Measurements from ENCODE around the gene MAN2A1. TPM values are rescaled to one million over a fixed set of nuclear protein-coding genes. Genes with fewer than 3 reads are reported as not detected.

The MAN2A1 gene
- total and polyA plus RNA-seq, 2 donors = 22.2 to 66.4 TPM

- no peaks in the 10 kb centered on the region for H3K9me3 ChIP-seq (ENCODE audit: control insufficient read depth in 2 of 2, insufficient read depth in 1 of 2, low read length in 1 of 2)
- peaks cover 5 to 19% of the 10 kb centered on the region in 2 donors for H3K36me3 ChIP-seq (ENCODE audit: control insufficient read depth in 2 of 2, insufficient read depth in 2 of 2, low read length in 1 of 2)
- H3K27ac ChIP-seq (ENCODE audit: low read depth in 1 of 2, low read length in 1 of 2) = no peak overlapping the region
- peaks cover 3 to 4% of the 10 kb centered on the region in 2 donors for H3K4me1 ChIP-seq (ENCODE audit: control insufficient read depth in 2 of 2, insufficient read depth in 2 of 2, low read length in 2 of 2)
- WGBS = 99% methylated on average over 1 of the region's 1 CpG
- H3K4me3 ChIP-seq (ENCODE audit: low read length in 2 of 2) = no peak overlapping the region
- DNase-seq (ENCODE audit: low read depth in 6 of 9, low spot score in 9 of 9) = no peak
- no peaks in the 10 kb centered on the region for H3K27me3 ChIP-seq (ENCODE audit: control insufficient read depth in 2 of 2, insufficient read depth in 1 of 2, low read length in 1 of 2)
These were observed 16.4 kb downstream of the MAN2A1 start for GRCh38 chr5:109706095-109706494.

DNA sequence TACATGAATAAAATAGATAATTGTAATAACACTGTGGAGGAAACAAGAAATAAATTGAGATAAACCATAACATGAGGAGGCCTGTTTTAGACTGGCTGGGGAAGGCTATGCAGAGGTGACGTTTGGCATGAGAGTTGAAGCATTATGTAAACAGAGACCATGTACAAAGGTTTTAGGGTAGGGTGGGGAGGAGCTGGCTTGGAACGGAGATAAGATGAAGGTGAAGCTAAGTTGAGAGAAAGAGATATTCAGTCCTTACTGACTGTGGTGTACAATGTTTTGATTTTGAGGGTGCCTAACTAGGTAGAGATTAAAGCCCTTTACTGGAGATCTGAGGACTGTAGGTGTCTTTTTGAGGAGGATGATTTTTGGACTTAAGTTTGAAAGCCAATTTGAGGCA lies 17.8 kb downstream of the MAN2A1 start:
- Histone ChIP-seq H3K36me3 (ENCODE audit: control insufficient read depth in 2 of 2, insufficient read depth in 2 of 2, low read length in 1 of 2) (peaks cover 5 to 19% of the 10 kb centered on the region in 2 donors), H3K27ac (ENCODE audit: low read depth in 1 of 2, low read length in 1 of 2) (no peak overlapping the region), H3K27me3 (ENCODE audit: control insufficient read depth in 2 of 2, insufficient read depth in 1 of 2, low read length in 1 of 2) (no peaks in the 10 kb centered on the region), H3K4me3 (ENCODE audit: low read length in 2 of 2) (no peak overlapping the region), H3K4me1 (ENCODE audit: control insufficient read depth in 2 of 2, insufficient read depth in 2 of 2, low read length in 2 of 2) (peaks cover 5 to 10% of the 10 kb centered on the region in 2 donors), H3K9me3 (ENCODE audit: control insufficient read depth in 2 of 2, insufficient read depth in 1 of 2, low read length in 1 of 2) (no peaks in the 10 kb centered on the region)
- no peak for DNase-seq (ENCODE audit: low read depth in 6 of 9, low spot score in 9 of 9)
- WGBS = 86% methylated on average over 2 of the region's 2 CpGs

DNA sequence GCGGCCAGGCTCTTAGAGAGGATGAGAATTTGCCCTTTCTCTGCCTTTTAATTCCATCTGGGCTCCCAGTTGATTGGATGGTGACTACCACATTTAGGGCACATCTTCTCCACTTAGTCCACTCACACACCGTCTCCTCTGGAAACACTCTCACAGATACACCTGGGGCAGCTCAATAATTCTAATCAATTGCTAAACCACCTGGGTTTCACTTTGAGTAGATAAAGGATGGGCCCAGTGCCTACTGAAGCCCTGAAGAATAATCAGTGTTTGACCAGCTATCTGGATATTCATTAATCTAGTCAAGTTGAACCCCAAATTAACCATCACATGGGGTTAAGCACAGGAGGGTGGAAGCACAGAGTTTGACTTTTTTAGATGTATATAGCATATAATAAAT lies 19.1 kb downstream of the MAN2A1 start:
- no peak for DNase-seq (ENCODE audit: low read depth in 6 of 9, low spot score in 9 of 9)
- no peak overlapping the region for H3K4me3 ChIP-seq (ENCODE audit: low read length in 2 of 2)
- H3K9me3 ChIP-seq (ENCODE audit: control insufficient read depth in 2 of 2, insufficient read depth in 1 of 2, low read length in 1 of 2) = no peaks in the 10 kb centered on the region
- no peaks in the 10 kb centered on the region for H3K27me3 ChIP-seq (ENCODE audit: control insufficient read depth in 2 of 2, insufficient read depth in 1 of 2, low read length in 1 of 2)
- H3K36me3 ChIP-seq (ENCODE audit: control insufficient read depth in 2 of 2, insufficient read depth in 2 of 2, low read length in 1 of 2) = peaks cover 5 to 19% of the 10 kb centered on the region in 2 donors
- H3K4me1 ChIP-seq (ENCODE audit: control insufficient read depth in 2 of 2, insufficient read depth in 2 of 2, low read length in 2 of 2) = peaks cover 5 to 8% of the 10 kb centered on the region in 2 donors
- 95% methylated on average over 2 of the region's 2 CpGs for WGBS
- H3K27ac ChIP-seq (ENCODE audit: low read depth in 1 of 2, low read length in 1 of 2) = no peak overlapping the region

- DNase-seq (ENCODE audit: low read depth in 6 of 9, low spot score in 9 of 9) = no peak
- peaks cover 5 to 6% of the 10 kb centered on the region in 2 donors for H3K4me1 ChIP-seq (ENCODE audit: control insufficient read depth in 2 of 2, insufficient read depth in 2 of 2, low read length in 2 of 2)
- H3K4me3 ChIP-seq (ENCODE audit: low read length in 2 of 2) = no peak overlapping the region
- 97% methylated on average over 5 of the region's 5 CpGs for WGBS
- H3K27ac ChIP-seq (ENCODE audit: low read depth in 1 of 2, low read length in 1 of 2) = no peak overlapping the region
- H3K27me3 ChIP-seq (ENCODE audit: control insufficient read depth in 2 of 2, insufficient read depth in 1 of 2, low read length in 1 of 2) = no peaks in the 10 kb centered on the region
- H3K36me3 ChIP-seq (ENCODE audit: control insufficient read depth in 2 of 2, insufficient read depth in 2 of 2, low read length in 1 of 2) = peaks cover 5 to 21% of the 10 kb centered on the region in 2 donors
- H3K9me3 ChIP-seq (ENCODE audit: control insufficient read depth in 2 of 2, insufficient read depth in 1 of 2, low read length in 1 of 2) = no peaks in the 10 kb centered on the region
These were observed 19.5 kb downstream of the MAN2A1 start for GRCh38 chr5:109709225-109709624.

GRCh38 chr5:109711673-109712072 lies 21.9 kb downstream of the MAN2A1 start:
- Histone ChIP-seq H3K4me3 (ENCODE audit: low read length in 2 of 2) (no peak overlapping the region), H3K9me3 (ENCODE audit: control insufficient read depth in 2 of 2, insufficient read depth in 1 of 2, low read length in 1 of 2) (no peaks in the 10 kb centered on the region)

DNA sequence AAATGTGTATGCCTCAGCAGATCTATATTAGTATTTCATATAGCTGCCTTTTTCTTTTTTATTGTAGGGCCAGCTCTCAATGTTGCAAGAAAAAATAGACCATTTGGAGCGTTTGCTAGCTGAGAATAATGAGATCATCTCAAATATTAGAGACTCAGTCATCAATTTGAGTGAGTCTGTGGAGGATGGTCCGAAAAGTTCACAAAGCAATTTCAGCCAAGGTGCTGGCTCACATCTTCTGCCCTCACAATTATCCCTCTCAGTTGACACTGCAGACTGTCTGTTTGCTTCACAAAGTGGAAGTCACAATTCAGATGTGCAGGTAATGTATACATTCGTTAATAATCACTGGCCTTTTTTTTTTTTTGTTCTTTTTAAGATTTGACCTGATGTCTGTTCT lies 23.7 kb downstream of the MAN2A1 start:
- no peak overlapping the region for H3K4me3 ChIP-seq (ENCODE audit: low read length in 2 of 2)
- H3K4me1 ChIP-seq (ENCODE audit: control insufficient read depth in 2 of 2, insufficient read depth in 2 of 2, low read length in 2 of 2) = peaks cover 5 to 6% of the 10 kb centered on the region in 2 donors
- WGBS = 97% methylated on average over 3 of the region's 3 CpGs
- DNase-seq (ENCODE audit: low read depth in 6 of 9, low spot score in 9 of 9) = no peak
- H3K27ac ChIP-seq (ENCODE audit: low read depth in 1 of 2, low read length in 1 of 2) = no peak overlapping the region
- no peaks in the 10 kb centered on the region for H3K9me3 ChIP-seq (ENCODE audit: control insufficient read depth in 2 of 2, insufficient read depth in 1 of 2, low read length in 1 of 2)
- H3K27me3 ChIP-seq (ENCODE audit: control insufficient read depth in 2 of 2, insufficient read depth in 1 of 2, low read length in 1 of 2) = no peaks in the 10 kb centered on the region
- peaks cover 16 to 40% of the 10 kb centered on the region in 2 donors for H3K36me3 ChIP-seq (ENCODE audit: control insufficient read depth in 2 of 2, insufficient read depth in 2 of 2, low read length in 1 of 2)

More at GRCh38 chr5:109711673-109712072, 21.9 kb downstream of the MAN2A1 start:
- H3K27me3 ChIP-seq (ENCODE audit: control insufficient read depth in 2 of 2, insufficient read depth in 1 of 2, low read length in 1 of 2) = no peaks in the 10 kb centered on the region
- peaks cover 12 to 30% of the 10 kb centered on the region in 2 donors for H3K36me3 ChIP-seq (ENCODE audit: control insufficient read depth in 2 of 2, insufficient read depth in 2 of 2, low read length in 1 of 2)
- peaks cover 5 to 6% of the 10 kb centered on the region in 2 donors for H3K4me1 ChIP-seq (ENCODE audit: control insufficient read depth in 2 of 2, insufficient read depth in 2 of 2, low read length in 2 of 2)
- peak in 1 of 9 donors; percentile 28 for DNase-seq (ENCODE audit: low read depth in 6 of 9, low spot score in 9 of 9)
- no peak overlapping the region for H3K27ac ChIP-seq (ENCODE audit: low read depth in 1 of 2, low read length in 1 of 2)

DNA sequence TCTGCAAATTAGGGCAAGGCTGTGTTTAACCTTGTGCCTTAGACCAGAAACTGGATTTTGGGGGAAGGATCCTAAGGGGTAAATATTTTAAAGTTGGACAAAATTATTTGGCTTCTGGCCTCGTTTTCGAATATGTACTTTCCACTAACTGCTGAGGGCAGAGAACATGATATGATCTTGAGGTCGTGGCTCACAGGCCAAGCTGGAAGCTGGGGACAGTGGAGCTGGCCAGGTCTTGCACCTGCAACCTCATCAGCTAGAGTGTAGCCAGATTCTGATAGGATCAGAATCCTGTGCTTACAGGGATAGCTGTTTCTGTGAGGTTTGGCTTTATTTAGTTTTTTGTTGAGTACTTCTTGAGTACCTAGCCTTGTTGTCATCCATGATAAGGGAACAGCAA lies 24.9 kb downstream of the MAN2A1 start:
- WGBS = 83% methylated on average over 3 of the region's 3 CpGs
- H3K4me1 ChIP-seq (ENCODE audit: control insufficient read depth in 2 of 2, insufficient read depth in 2 of 2, low read length in 2 of 2) = peaks cover 5 to 6% of the 10 kb centered on the region in 2 donors
- DNase-seq (ENCODE audit: low read depth in 6 of 9, low spot score in 9 of 9) = no peak
- no peaks in the 10 kb centered on the region for H3K9me3 ChIP-seq (ENCODE audit: control insufficient read depth in 2 of 2, insufficient read depth in 1 of 2, low read length in 1 of 2)
- no peaks in the 10 kb centered on the region for H3K27me3 ChIP-seq (ENCODE audit: control insufficient read depth in 2 of 2, insufficient read depth in 1 of 2, low read length in 1 of 2)
- H3K36me3 ChIP-seq (ENCODE audit: control insufficient read depth in 2 of 2, insufficient read depth in 2 of 2, low read length in 1 of 2) = peaks cover 13 to 37% of the 10 kb centered on the region in 2 donors
- no peak overlapping the region for H3K27ac ChIP-seq (ENCODE audit: low read depth in 1 of 2, low read length in 1 of 2)
- H3K4me3 ChIP-seq (ENCODE audit: low read length in 2 of 2) = no peak overlapping the region

GRCh38 chr5:109718216-109718615 lies 28.5 kb downstream of the MAN2A1 start:
- no peak for DNase-seq (ENCODE audit: low read depth in 6 of 9, low spot score in 9 of 9)
- H3K4me1 ChIP-seq (ENCODE audit: control insufficient read depth in 2 of 2, insufficient read depth in 2 of 2, low read length in 2 of 2) = no peaks in the 10 kb centered on the region
- WGBS = 98% methylated on average over 3 of the region's 3 CpGs

GRCh38 chr5:109718632-109719031 lies 28.9 kb downstream of the MAN2A1 start:
- WGBS = 98% methylated on average over 4 of the region's 4 CpGs
- Histone ChIP-seq H3K4me1 (ENCODE audit: control insufficient read depth in 2 of 2, insufficient read depth in 2 of 2, low read length in 2 of 2) (no peaks in the 10 kb centered on the region), H3K36me3 (ENCODE audit: control insufficient read depth in 2 of 2, insufficient read depth in 2 of 2, low read length in 1 of 2) (peaks cover 13 to 52% of the 10 kb centered on the region in 2 donors), H3K27me3 (ENCODE audit: control insufficient read depth in 2 of 2, insufficient read depth in 1 of 2, low read length in 1 of 2) (no peaks in the 10 kb centered on the region), H3K27ac (ENCODE audit: low read depth in 1 of 2, low read length in 1 of 2) (no peak overlapping the region), H3K9me3 (ENCODE audit: control insufficient read depth in 2 of 2, insufficient read depth in 1 of 2, low read length in 1 of 2) (no peaks in the 10 kb centered on the region), H3K4me3 (ENCODE audit: low read length in 2 of 2) (no peak overlapping the region)
- DNase-seq (ENCODE audit: low read depth in 6 of 9, low spot score in 9 of 9) = no peak

More at GRCh38 chr5:109718216-109718615, 28.5 kb downstream of the MAN2A1 start:
- H3K9me3 ChIP-seq (ENCODE audit: control insufficient read depth in 2 of 2, insufficient read depth in 1 of 2, low read length in 1 of 2) = no peaks in the 10 kb centered on the region
- no peaks in the 10 kb centered on the region for H3K27me3 ChIP-seq (ENCODE audit: control insufficient read depth in 2 of 2, insufficient read depth in 1 of 2, low read length in 1 of 2)
- no peak overlapping the region for H3K4me3 ChIP-seq (ENCODE audit: low read length in 2 of 2)
- no peak overlapping the region for H3K27ac ChIP-seq (ENCODE audit: low read depth in 1 of 2, low read length in 1 of 2)
- peaks cover 13 to 48% of the 10 kb centered on the region in 2 donors for H3K36me3 ChIP-seq (ENCODE audit: control insufficient read depth in 2 of 2, insufficient read depth in 2 of 2, low read length in 1 of 2)

DNA sequence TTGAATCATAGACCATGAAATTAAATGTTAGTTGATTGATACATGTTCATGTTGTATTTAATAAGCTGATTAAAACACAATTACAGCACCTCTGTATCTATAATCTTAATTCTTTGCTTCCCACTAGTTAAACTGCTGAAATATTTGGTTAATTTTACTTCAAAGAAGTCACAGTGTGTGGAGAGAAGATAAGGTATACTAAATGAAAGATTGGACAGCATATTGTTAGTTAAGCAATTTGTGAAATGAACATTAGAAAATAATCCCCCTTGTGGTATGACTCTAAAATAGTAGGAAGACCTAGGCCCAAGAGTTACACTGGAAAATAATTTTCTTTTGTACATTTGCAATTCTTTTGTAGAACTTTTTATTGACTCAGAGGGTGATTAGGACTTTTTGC lies 30.3 kb downstream of the MAN2A1 start:
- Histone ChIP-seq H3K9me3 (ENCODE audit: control insufficient read depth in 2 of 2, insufficient read depth in 1 of 2, low read length in 1 of 2) (no peaks in the 10 kb centered on the region), H3K4me1 (ENCODE audit: control insufficient read depth in 2 of 2, insufficient read depth in 2 of 2, low read length in 2 of 2) (no peaks in the 10 kb centered on the region), H3K36me3 (ENCODE audit: control insufficient read depth in 2 of 2, insufficient read depth in 2 of 2, low read length in 1 of 2) (peaks cover 8 to 49% of the 10 kb centered on the region in 2 donors), H3K27me3 (ENCODE audit: control insufficient read depth in 2 of 2, insufficient read depth in 1 of 2, low read length in 1 of 2) (no peaks in the 10 kb centered on the region), H3K27ac (ENCODE audit: low read depth in 1 of 2, low read length in 1 of 2) (no peak overlapping the region), H3K4me3 (ENCODE audit: low read length in 2 of 2) (no peak overlapping the region)
- DNase-seq (ENCODE audit: low read depth in 6 of 9, low spot score in 9 of 9) = no peak
